CD14-positive monocyte (primary cell): ENCODE measurements around the gene TNKS1BP1. TPM values are rescaled to one million over a fixed set of nuclear protein-coding genes. Genes with fewer than 3 reads are reported as not detected.
A peak's percentile ranks its signal among the peaks of the same experiment; 100 is the strongest.

Experiments used
- DNase-seq, 3 donors: peaks; one replicate each; pipeline ENCODE4 v3.0.0-alpha.2; 2011 to 2022
- H2AFZ ChIP-seq: 2 replicates; pipeline ENCODE4 v1.6.0; 2012; ENCODE audit warnings: mild to moderate bottlenecking, low read depth, low read length, inconsistent platforms; ENCODE audit not compliant: insufficient read depth, poor library complexity, severe bottlenecking
- H3K27ac ChIP-seq, 2 donors: 1 replicate in 1 of 2; 2 replicates in 1 of 2; pipeline ENCODE4 v1.5.1; 2012 to 2013; ENCODE audit warnings: low read length in 2 of 2, control low read depth in 1 of 2, inconsistent platforms in 1 of 2, low read depth in 1 of 2, mild to moderate bottlenecking in 1 of 2
- H3K27me3 ChIP-seq, 2 donors: one replicate each; pipeline versions ENCODE4 v1.6.0 to v1.6.1; 2011 to 2013; ENCODE audit warnings: low read length in 2 of 2; ENCODE audit not compliant: control insufficient read depth in 2 of 2, insufficient read depth in 2 of 2
- H3K36me3 ChIP-seq, 2 donors: replicated peaks in 1 of 2; 1 replicate in 1 of 2; 2 replicates in 1 of 2; pipeline versions ENCODE4 v1.5.1 to v1.6.1; 2012 to 2013; ENCODE audit warnings: low read length in 2 of 2, control low read depth in 1 of 2, inconsistent platforms in 1 of 2, mild to moderate bottlenecking in 1 of 2; ENCODE audit not compliant: insufficient read depth in 2 of 2, control insufficient read depth in 1 of 2
- H3K4me1 ChIP-seq, 2 donors: 1 replicate in 1 of 2; 2 replicates in 1 of 2; pipeline versions ENCODE4 v1.5.1 to v1.6.1; 2012 to 2013; ENCODE audit warnings: low read length in 2 of 2, control low read depth in 1 of 2, inconsistent platforms in 1 of 2, mild to moderate bottlenecking in 1 of 2, moderate library complexity in 1 of 2; ENCODE audit not compliant: insufficient read depth in 2 of 2, control insufficient read depth in 1 of 2
- H3K4me2 ChIP-seq: replicated peaks from 2 replicates; pipeline ENCODE3; 2012; ENCODE audit warnings: low read length, moderate library complexity, mild to moderate bottlenecking; ENCODE audit not compliant: poor library complexity, severe bottlenecking; ENCODE audit errors: extremely low read depth
- H3K4me3 ChIP-seq, 3 experiments: fragments of 200-600 bp in 1 of 3; sonication (generic) in 1 of 3; replicated peaks in 1 of 3; 1 replicate in 2 of 3; 2 replicates in 1 of 3; pipeline ENCODE4 v1.5.1; 2011 to 2013; ENCODE audit warnings: low read length in 3 of 3, mild to moderate bottlenecking in 3 of 3, control low read depth in 2 of 3, low read depth in 2 of 3, inconsistent platforms in 1 of 3, moderate library complexity in 1 of 3
- H3K79me2 ChIP-seq: 2 replicates; pipeline ENCODE4 v1.6.0; 2012; ENCODE audit warnings: mild to moderate bottlenecking, control low read depth, inconsistent platforms, low read length, moderate library complexity; ENCODE audit not compliant: insufficient read depth
- H3K9ac ChIP-seq: 2 replicates; pipeline ENCODE4 v1.6.0; 2017; ENCODE audit warnings: low read length, mild to moderate bottlenecking; ENCODE audit not compliant: insufficient read depth, poor library complexity, severe bottlenecking
- H3K9me3 ChIP-seq, 2 donors: replicated peaks in 1 of 2; 1 replicate in 1 of 2; 2 replicates in 1 of 2; pipeline versions ENCODE4 v1.5.1 to v1.6.1; 2012 to 2013; ENCODE audit warnings: low read length in 2 of 2, control low read depth in 1 of 2; ENCODE audit not compliant: control insufficient read depth in 1 of 2, insufficient read depth in 1 of 2
- H4K20me1 ChIP-seq: 2 replicates; pipeline ENCODE4 v1.6.0; 2012; ENCODE audit warnings: mild to moderate bottlenecking, low read length, control low read depth, moderate library complexity; ENCODE audit not compliant: insufficient read depth
- H3K27ac Mint-ChIP-seq, 7 donors: one replicate each; pipeline ENCODE4 v1.8.0; 2020; ENCODE audit warnings: mild to moderate bottlenecking in 7 of 7, mixed read lengths in 7 of 7, moderate library complexity in 6 of 7, inconsistent platforms in 2 of 7
- H3K27me3 Mint-ChIP-seq, 3 donors: one replicate each; pipeline ENCODE4 v1.8.0; 2021 to 2022; ENCODE audit warnings: low read depth in 3 of 3, mild to moderate bottlenecking in 3 of 3, mixed read lengths in 3 of 3, moderate library complexity in 3 of 3, inconsistent platforms in 1 of 3
- H3K36me3 Mint-ChIP-seq, 2 donors: one replicate each; pipeline ENCODE4 v1.8.0; 2020; ENCODE audit warnings: mixed read lengths in 2 of 2, inconsistent platforms in 1 of 2, mild to moderate bottlenecking in 1 of 2
- H3K4me1 Mint-ChIP-seq: one replicate; pipeline ENCODE4 v1.8.0; 2020; ENCODE audit warnings: mild to moderate bottlenecking, mixed read lengths
- H3K4me3 Mint-ChIP-seq, 2 donors: one replicate each; pipeline ENCODE4 v1.8.0; 2020; ENCODE audit warnings: mild to moderate bottlenecking in 2 of 2, mixed read lengths in 2 of 2, moderate library complexity in 1 of 2
- H3K9me3 Mint-ChIP-seq, 7 donors: one replicate each; pipeline ENCODE4 v1.8.0; 2020 to 2022; ENCODE audit warnings: mixed read lengths in 7 of 7, mild to moderate bottlenecking in 6 of 7, moderate library complexity in 6 of 7, inconsistent platforms in 2 of 7
- CTCF ChIP-seq: fragments of 200-600 bp; IDR thresholded peaks from one replicate; pipeline ENCODE4 v1.8.0; 2022; ENCODE audit warnings: antibody characterized with exemption, mild to moderate bottlenecking
- WGBS: methylation state at CpG from one replicate; pipeline ENCODE4 v1.1.5; 2013; ENCODE audit warnings: missing lambda C conversion rate; ENCODE audit not compliant: insufficient coverage; 5-methylcytosine and 5-hydroxymethylcytosine counted together
- intact Hi-C, 2 donors: fragments of 100-400 bp; cut with micrococcal nuclease; formaldehyde crosslinking; loops; one replicate each; pipeline versions ENCODE4 v1.15.0 to v1.15.1; 2023
- polyA plus RNA-seq, 3 donors: library from polyadenylated mRNA; depleted of rRNA in 1 of 3; unstranded in 2 of 3; stranded (reverse) in 1 of 3; fragments of 300-500 nt in 2 of 3; fragments of >200 nt in 1 of 3; fragmentation: Illumina TruSeq in 2 of 3; gene quantifications; 1 replicate in 2 of 3; 2 replicates in 1 of 3; pipeline ENCODE4 v1.2.3, GENCODE V29; 2012 to 2021

TNKS1BP1 gene
- polyA plus RNA-seq, 3 donors = 0.29 to 1.2 (median 0.50) TPM

- peaks cover 21 to 25% of the 10 kb centered on the region in 2 donors for H3K36me3 Mint-ChIP-seq
- Histone ChIP-seq H3K9ac (no peak overlapping the region), H4K20me1 (no peaks in the 10 kb centered on the region), H3K27me3 (no peaks in the 10 kb centered on the region), H3K4me1 (peaks cover 16 to 19% of the 10 kb centered on the region in 2 donors), H3K36me3 (peaks cover 13 to 21% of the 10 kb centered on the region in 2 donors), H3K27ac (no peak overlapping the region), H2AFZ (peak overlapping the region; percentile 87), H3K4me2 (peak overlapping the region; percentile 79), H3K4me3 (no peak overlapping the region), H3K79me2 (no peaks in the 10 kb centered on the region), H3K9me3 (no peaks in the 10 kb centered on the region)
- peaks cover 24% of the 10 kb centered on the region for H3K4me1 Mint-ChIP-seq
- H3K4me3 Mint-ChIP-seq = peak overlapping the region; percentile 39 to 82
- peaks cover 0 to 4% (median 0%) of the 10 kb centered on the region in 7 donors for H3K9me3 Mint-ChIP-seq
- H3K27me3 Mint-ChIP-seq = peaks cover 0 to 5% (median 1%) of the 10 kb centered on the region in 3 donors
- H3K27ac Mint-ChIP-seq = peak overlapping the region in 4 of 7 donors; percentile 26 to 71 (median 52)
- WGBS = 100% methylated on average over 1 of the region's 3 CpGs
- no peak for TF ChIP-seq CTCF
- intact Hi-C loops = no loop called here
- no peak for DNase-seq
These were observed 1.4 kb downstream of the TNKS1BP1 start for GRCh38 chr11:57323167-57323854.

- H3K4me1 Mint-ChIP-seq = peaks cover 24% of the 10 kb centered on the region
- Histone ChIP-seq H3K9ac (no peak overlapping the region), H2AFZ (no peak overlapping the region), H3K9me3 (no peaks in the 10 kb centered on the region), H3K4me3 (no peak overlapping the region), H3K4me1 (peaks cover 16 to 19% of the 10 kb centered on the region in 2 donors), H4K20me1 (no peaks in the 10 kb centered on the region), H3K27me3 (no peaks in the 10 kb centered on the region), H3K4me2 (no peak overlapping the region), H3K27ac (no peak overlapping the region), H3K36me3 (peaks cover 5 to 13% of the 10 kb centered on the region in 2 donors), H3K79me2 (no peaks in the 10 kb centered on the region)
- H3K4me3 Mint-ChIP-seq = peak overlapping the region in 1 of 2 donors; percentile 56
- H3K36me3 Mint-ChIP-seq = peaks cover 13 to 19% of the 10 kb centered on the region in 2 donors
- 78% methylated on average over 7 of the region's 13 CpGs for WGBS
- peak overlapping the region in 1 of 7 donors; percentile 26 for H3K27ac Mint-ChIP-seq
- no peak for DNase-seq
- H3K27me3 Mint-ChIP-seq = peaks cover 0 to 5% (median 1%) of the 10 kb centered on the region in 3 donors
- TF ChIP-seq CTCF = no peak
- H3K9me3 Mint-ChIP-seq = peaks cover 0 to 4% (median 0%) of the 10 kb centered on the region in 7 donors
- intact Hi-C loops = no loop called here
These were observed 2.2 kb downstream of the TNKS1BP1 start for GRCh38 chr11:57322256-57323166.
